CD4-positive, alpha-beta T cell treated with Interleukin-15 for 4 hours (primary cell): ENCODE data around the gene MAGI1.
"Not testable (repeated sequence)": the region's sequence is repeated elsewhere in the genome, so short reads cannot be mapped to it uniquely, and the experiment has no call there.

Source experiments
- DNase-seq: peaks from one replicate; pipeline ENCODE4 v3.0.0-alpha.2; 2020; ENCODE audit warnings: low spot score

The MAGI1 gene

GRCh38 chr3:65873028-65873427 is 165.7 kb downstream of the MAGI1 start:
- no peak for DNase-seq

GRCh38 chr3:65871305-65872141 is 167.2 kb downstream of the MAGI1 start:
- DNase-seq: no peak

GRCh38 chr3:65869798-65870197 is 168.9 kb downstream of the MAGI1 start:
- no peak for DNase-seq

GRCh38 chr3:65867463-65868210 is 171.1 kb downstream of the MAGI1 start:
- no peak for DNase-seq

- DNase-seq: no peak
Measured at GRCh38 chr3:65864357-65864904, 174.3 kb downstream of the MAGI1 start.

- DNase-seq: no peak
Measured at GRCh38 chr3:65861718-65862117, 177.0 kb downstream of the MAGI1 start.

- DNase-seq: not testable (repeated sequence)
Measured at GRCh38 chr3:65859612-65860011, 179.1 kb downstream of the MAGI1 start.

GRCh38 chr3:65858749-65859148 is 180.0 kb downstream of the MAGI1 start:
- no peak for DNase-seq

GRCh38 chr3:65857327-65857726 is 181.4 kb downstream of the MAGI1 start:
- no peak for DNase-seq

GRCh38 chr3:65856907-65857306 is 181.8 kb downstream of the MAGI1 start:
- no peak for DNase-seq

- no peak for DNase-seq
Measured at GRCh38 chr3:65855370-65856100, 183.2 kb downstream of the MAGI1 start.

- DNase-seq: no peak
Measured at GRCh38 chr3:65854606-65855304, 184.0 kb downstream of the MAGI1 start.

GRCh38 chr3:65851827-65852226 is 186.9 kb downstream of the MAGI1 start:
- no peak for DNase-seq

GRCh38 chr3:65850261-65850660 is 188.5 kb downstream of the MAGI1 start:
- no peak for DNase-seq

- DNase-seq: no peak
Measured at GRCh38 chr3:65848024-65848423, 190.7 kb downstream of the MAGI1 start.

GRCh38 chr3:65846936-65847335 is 191.8 kb downstream of the MAGI1 start:
- DNase-seq: no peak

- no peak for DNase-seq
Measured at GRCh38 chr3:65844370-65844769, 194.3 kb downstream of the MAGI1 start.

GRCh38 chr3:65843732-65844131 is 195.0 kb downstream of the MAGI1 start:
- no peak for DNase-seq

GRCh38 chr3:65837604-65838003 is 201.1 kb downstream of the MAGI1 start:
- DNase-seq: no peak

GRCh38 chr3:65836047-65836446 is 202.7 kb downstream of the MAGI1 start:
- no peak for DNase-seq

GRCh38 chr3:65833761-65834505 is 204.8 kb downstream of the MAGI1 start:
- DNase-seq: no peak
